Measurements from ENCODE around the gene PLEK.

- no peak for TF ChIP-seq SUZ12 (IDR thresholded peaks at IDR 0.05; ENCODE audit: extremely low read depth, insufficient read depth, insufficient read length)
- no peak for TF ChIP-seq YY1 (IDR thresholded peaks at IDR 0.05; ENCODE audit: insufficient read depth, insufficient read length)
Measured at GRCh38 chr2:68391869-68392268, 26.8 kb downstream of the PLEK start.

Data from NT2/D1 (cell line).